Measurements from ENCODE around the gene COL18A1.

COL18A1 gene

GRCh38 chr21:45455674-45456583 lies 51.0 kb downstream of the COL18A1 start:
- no peak for DNase-seq (ENCODE audit: low read depth)

GRCh38 chr21:45456584-45457160 lies 51.7 kb downstream of the COL18A1 start:
- no peak for DNase-seq (ENCODE audit: low read depth)

GRCh38 chr21:45457161-45457831 lies 52.3 kb downstream of the COL18A1 start:
- DNase-seq (ENCODE audit: low read depth): no peak

GRCh38 chr21:45457832-45458172 lies 52.8 kb downstream of the COL18A1 start:
- no peak for DNase-seq (ENCODE audit: low read depth)

- no peak for DNase-seq (ENCODE audit: low read depth)
Measured at GRCh38 chr21:45458281-45459170, 53.6 kb downstream of the COL18A1 start.

- no peak for DNase-seq (ENCODE audit: low read depth)
Measured at GRCh38 chr21:45459171-45460010, 54.4 kb downstream of the COL18A1 start.

- no peak for DNase-seq (ENCODE audit: low read depth)
Measured at GRCh38 chr21:45460011-45460565, 55.1 kb downstream of the COL18A1 start.

GRCh38 chr21:45460611-45461368 lies 55.8 kb downstream of the COL18A1 start:
- no peak for DNase-seq (ENCODE audit: low read depth)

GRCh38 chr21:45461369-45461750 lies 56.4 kb downstream of the COL18A1 start:
- DNase-seq (ENCODE audit: low read depth): no peak

- DNase-seq (ENCODE audit: low read depth): no peak
Measured at GRCh38 chr21:45461806-45462341, 56.9 kb downstream of the COL18A1 start.

- no peak for DNase-seq (ENCODE audit: low read depth)
Measured at GRCh38 chr21:45463871-45464270, 58.9 kb downstream of the COL18A1 start.

- no peak for DNase-seq (ENCODE audit: low read depth)
Measured at GRCh38 chr21:45464309-45464708, 59.3 kb downstream of the COL18A1 start.

GRCh38 chr21:45465105-45465504 lies 60.1 kb downstream of the COL18A1 start:
- no peak for DNase-seq (ENCODE audit: low read depth)

GRCh38 chr21:45465611-45466329 lies 60.8 kb downstream of the COL18A1 start:
- DNase-seq (ENCODE audit: low read depth): no peak

GRCh38 chr21:45466330-45467220 lies 61.6 kb downstream of the COL18A1 start:
- no peak for DNase-seq (ENCODE audit: low read depth)

GRCh38 chr21:45467221-45467779 lies 62.3 kb downstream of the COL18A1 start:
- DNase-seq (ENCODE audit: low read depth): no peak

GRCh38 chr21:45468051-45468970 lies 63.3 kb downstream of the COL18A1 start:
- DNase-seq (ENCODE audit: low read depth): no peak

All from activated T-helper 9 cell treated with anti-CD3 and anti-CD28 coated beads, Interleukin-2, amount 50 U/mL, for 16 hours (primary cell).